ENCODE data around the gene SMU1. TPM values are rescaled to one million over a fixed set of nuclear protein-coding genes. Genes with fewer than 3 reads are reported as not detected.

SMU1 gene
- total RNA-seq, 2 donors from 2014 or later, result 11.4 to 12.2 TPM

DNA sequence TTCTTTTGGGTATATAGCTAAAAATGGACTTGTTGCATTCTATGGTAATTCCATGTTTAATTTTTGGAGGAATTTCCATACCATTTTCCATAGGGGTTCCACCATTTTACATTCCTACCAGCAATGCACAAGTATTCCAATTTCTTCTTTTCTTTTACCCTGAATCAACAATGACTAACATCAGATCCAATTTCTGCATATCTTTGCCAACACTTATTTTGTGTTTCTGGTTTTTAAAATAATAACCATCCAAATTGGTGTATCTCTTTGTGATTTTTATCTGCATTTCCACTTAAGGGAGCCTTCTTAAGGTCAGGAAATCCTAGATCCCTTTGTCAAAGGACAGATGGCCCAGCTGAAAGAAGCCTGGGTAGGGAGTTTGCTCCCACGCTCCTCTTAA, 29.5 kb upstream of the SMU1 start:
- peak overlapping the region in 1 of 2 donors; percentile 69 for H3K27ac ChIP-seq
- TF ChIP-seq, protein P1, sequence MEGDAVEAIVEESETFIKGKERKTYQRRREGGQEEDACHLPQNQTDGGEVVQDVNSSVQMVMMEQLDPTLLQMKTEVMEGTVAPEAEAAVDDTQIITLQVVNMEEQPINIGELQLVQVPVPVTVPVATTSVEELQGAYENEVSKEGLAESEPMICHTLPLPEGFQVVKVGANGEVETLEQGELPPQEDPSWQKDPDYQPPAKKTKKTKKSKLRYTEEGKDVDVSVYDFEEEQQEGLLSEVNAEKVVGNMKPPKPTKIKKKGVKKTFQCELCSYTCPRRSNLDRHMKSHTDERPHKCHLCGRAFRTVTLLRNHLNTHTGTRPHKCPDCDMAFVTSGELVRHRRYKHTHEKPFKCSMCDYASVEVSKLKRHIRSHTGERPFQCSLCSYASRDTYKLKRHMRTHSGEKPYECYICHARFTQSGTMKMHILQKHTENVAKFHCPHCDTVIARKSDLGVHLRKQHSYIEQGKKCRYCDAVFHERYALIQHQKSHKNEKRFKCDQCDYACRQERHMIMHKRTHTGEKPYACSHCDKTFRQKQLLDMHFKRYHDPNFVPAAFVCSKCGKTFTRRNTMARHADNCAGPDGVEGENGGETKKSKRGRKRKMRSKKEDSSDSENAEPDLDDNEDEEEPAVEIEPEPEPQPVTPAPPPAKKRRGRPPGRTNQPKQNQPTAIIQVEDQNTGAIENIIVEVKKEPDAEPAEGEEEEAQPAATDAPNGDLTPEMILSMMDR (IDR thresholded peaks at IDR 0.05), result no peak
- no peaks in the 10 kb centered on the region for H3K9me3 ChIP-seq
- H3K27me3 ChIP-seq, result no peaks in the 10 kb centered on the region
- DNase-seq (ENCODE audit: low spot score), result no peak
- no peak overlapping the region for H3K4me3 ChIP-seq
- H3K4me1 ChIP-seq, result peaks cover 0 to 53% of the 10 kb centered on the region in 2 donors
- no peaks in the 10 kb centered on the region for H3K36me3 ChIP-seq

DNA sequence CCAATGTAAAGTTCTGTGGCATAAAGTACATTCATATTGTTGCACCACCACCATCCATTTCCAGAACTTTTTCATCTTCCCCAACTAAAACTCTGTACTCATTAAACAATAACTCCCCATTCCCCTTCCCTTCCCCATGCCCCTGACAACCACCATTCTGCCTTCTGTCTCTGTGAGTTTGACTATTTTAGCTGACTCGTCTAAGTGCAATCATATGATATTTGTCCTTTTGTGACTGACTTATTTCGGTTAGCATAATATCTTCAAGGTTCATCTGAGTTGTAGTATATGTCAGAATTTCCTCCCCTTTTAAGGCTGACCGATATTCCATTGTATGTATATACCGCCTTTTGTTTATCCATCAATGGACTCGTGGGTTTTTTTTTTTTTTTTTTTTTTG, 29.0 kb upstream of the SMU1 start:
- peaks cover 0 to 53% of the 10 kb centered on the region in 2 donors for H3K4me1 ChIP-seq

DNA sequence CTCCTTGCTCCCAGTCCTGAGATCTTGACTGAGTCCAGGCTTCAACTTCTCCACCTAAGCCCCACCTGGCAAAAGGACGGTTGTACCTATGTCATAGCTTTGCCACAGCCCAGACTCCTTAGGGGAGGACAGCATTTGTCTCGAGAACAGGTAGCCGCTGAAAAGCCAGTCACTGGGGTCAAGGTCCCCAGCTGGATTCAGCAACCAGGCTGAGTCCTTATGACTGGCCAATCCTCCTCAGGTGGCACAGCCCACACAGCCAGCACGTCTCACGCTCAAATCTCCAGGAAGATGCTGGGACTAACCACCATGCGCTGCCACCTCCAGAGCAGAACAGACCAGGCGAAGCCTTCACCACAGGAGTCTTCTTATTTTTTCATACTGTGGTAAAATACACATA, 27.9 kb upstream of the SMU1 start:
- Histone ChIP-seq H3K9me3 (no peaks in the 10 kb centered on the region), H3K27ac (no peak overlapping the region), H3K27me3 (no peaks in the 10 kb centered on the region), H3K4me3 (no peak overlapping the region), H3K4me1 (peaks cover 0 to 53% of the 10 kb centered on the region in 2 donors), H3K36me3 (no peaks in the 10 kb centered on the region)
- TF ChIP-seq, protein P1 (IDR thresholded peaks at IDR 0.05), result no peak
- DNase-seq (ENCODE audit: low spot score), result no peak

More for the DNA sequence above, 29.0 kb upstream of the SMU1 start:
- Histone ChIP-seq H3K36me3 (no peaks in the 10 kb centered on the region), H3K4me3 (no peak overlapping the region), H3K27me3 (no peaks in the 10 kb centered on the region), H3K9me3 (no peaks in the 10 kb centered on the region), H3K27ac (no peak overlapping the region)
- TF ChIP-seq, protein P1 (IDR thresholded peaks at IDR 0.05), result no peak
- DNase-seq (ENCODE audit: low spot score), result no peak

DNA sequence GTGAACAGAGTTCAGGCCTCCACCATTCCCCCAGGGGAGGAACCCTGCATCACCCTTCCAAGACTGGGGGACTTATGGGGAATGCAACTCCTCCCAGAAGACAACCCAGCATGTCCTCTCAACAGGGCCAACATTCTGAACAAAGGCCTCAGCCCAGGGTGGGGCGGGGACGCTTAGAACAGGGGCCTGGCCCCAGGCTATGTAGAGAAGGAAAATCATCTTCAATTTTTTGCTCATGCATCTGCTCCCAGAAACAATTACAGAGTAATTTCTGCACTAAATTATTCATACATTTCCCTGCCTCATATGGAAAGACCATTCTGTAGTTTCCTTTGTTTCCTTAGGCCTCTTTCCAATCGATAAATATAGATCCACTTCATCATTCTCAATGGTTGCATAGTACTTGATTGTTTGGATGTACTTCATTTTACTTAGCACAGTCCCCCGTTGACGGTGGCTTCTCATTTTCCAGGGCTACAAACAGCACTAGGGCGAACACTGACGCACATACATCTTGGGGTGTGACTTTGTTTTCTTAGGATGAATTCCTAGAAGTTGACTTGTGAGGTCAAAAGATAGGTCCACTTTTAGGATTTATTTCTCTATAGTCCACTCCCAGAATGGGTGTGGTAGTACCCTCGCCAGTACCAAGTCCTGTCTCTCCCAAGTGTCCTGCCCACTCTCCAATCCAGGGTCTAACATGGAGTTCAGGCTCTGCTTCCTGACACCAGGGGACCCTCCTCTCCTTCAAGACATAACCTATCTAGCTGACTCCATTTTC, 27.2 kb upstream of the SMU1 start:
- no peak for DNase-seq (ENCODE audit: low spot score)
- Histone ChIP-seq H3K9me3 (no peaks in the 10 kb centered on the region), H3K36me3 (no peaks in the 10 kb centered on the region), H3K27me3 (no peaks in the 10 kb centered on the region), H3K27ac (peak overlapping the region in 1 of 2 donors; percentile 42), H3K4me1 (peaks cover 0 to 53% of the 10 kb centered on the region in 2 donors), H3K4me3 (no peak overlapping the region)
- TF ChIP-seq, protein P1 (IDR thresholded peaks at IDR 0.05), result no peak

DNA sequence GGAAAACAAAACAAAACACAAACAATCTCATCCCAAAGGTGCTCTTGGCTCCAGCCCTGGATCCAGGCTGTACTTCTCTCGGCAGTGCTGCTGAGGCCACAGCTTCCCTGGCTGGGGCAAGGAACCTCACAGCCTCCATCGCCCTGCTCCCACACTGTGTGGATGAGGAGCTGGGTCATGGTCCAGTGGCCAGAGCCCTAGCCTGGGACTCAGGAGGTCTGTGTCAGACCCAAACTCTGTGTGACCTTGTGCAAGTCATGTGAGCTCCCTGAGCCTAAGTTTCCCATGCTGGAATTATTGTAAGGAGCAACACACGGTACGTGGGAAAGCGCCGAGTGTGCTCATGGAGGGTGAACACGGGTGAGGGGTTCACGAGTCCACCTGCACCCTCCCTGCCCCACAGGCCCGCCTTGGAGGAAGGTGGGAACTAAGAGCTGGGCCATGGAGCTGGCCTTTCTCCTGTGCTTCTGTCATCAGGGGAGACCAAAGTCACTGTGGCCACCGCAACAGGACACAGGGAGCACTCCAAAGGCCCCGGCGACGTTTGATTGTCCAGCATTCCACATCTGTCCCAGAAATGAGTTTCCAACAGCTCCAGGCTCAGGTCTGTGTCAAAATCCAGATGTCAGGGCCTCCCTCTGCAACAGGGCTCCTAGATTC, 26.2 kb upstream of the SMU1 start:
- no peak for DNase-seq (ENCODE audit: low spot score)
- Histone ChIP-seq H3K36me3 (no peaks in the 10 kb centered on the region), H3K4me3 (no peak overlapping the region), H3K9me3 (no peaks in the 10 kb centered on the region), H3K27ac (peak overlapping the region in 1 of 2 donors; percentile 42), H3K4me1 (peaks cover 0 to 47% of the 10 kb centered on the region in 2 donors), H3K27me3 (no peaks in the 10 kb centered on the region)
- TF ChIP-seq, protein P1 (IDR thresholded peaks at IDR 0.05), result no peak
